ENCODE measurements around the gene DHX57.

GRCh38 chr2:38783586-38783985 lies 92.1 kb downstream of the DHX57 start:
- TF ChIP-seq POLR2A (IDR thresholded peaks at IDR 0.05; ENCODE audit: low read depth): no peak
- TF ChIP-seq, protein P1, sequence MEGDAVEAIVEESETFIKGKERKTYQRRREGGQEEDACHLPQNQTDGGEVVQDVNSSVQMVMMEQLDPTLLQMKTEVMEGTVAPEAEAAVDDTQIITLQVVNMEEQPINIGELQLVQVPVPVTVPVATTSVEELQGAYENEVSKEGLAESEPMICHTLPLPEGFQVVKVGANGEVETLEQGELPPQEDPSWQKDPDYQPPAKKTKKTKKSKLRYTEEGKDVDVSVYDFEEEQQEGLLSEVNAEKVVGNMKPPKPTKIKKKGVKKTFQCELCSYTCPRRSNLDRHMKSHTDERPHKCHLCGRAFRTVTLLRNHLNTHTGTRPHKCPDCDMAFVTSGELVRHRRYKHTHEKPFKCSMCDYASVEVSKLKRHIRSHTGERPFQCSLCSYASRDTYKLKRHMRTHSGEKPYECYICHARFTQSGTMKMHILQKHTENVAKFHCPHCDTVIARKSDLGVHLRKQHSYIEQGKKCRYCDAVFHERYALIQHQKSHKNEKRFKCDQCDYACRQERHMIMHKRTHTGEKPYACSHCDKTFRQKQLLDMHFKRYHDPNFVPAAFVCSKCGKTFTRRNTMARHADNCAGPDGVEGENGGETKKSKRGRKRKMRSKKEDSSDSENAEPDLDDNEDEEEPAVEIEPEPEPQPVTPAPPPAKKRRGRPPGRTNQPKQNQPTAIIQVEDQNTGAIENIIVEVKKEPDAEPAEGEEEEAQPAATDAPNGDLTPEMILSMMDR (IDR thresholded peaks at IDR 0.05): no peak
- TF ChIP-seq POLR2AphosphoS5 (IDR thresholded peaks at IDR 0.05): no peak
- TF ChIP-seq EP300 (IDR thresholded peaks at IDR 0.05): no peak

Data from esophagus muscularis mucosa (tissue), 4 donors.